PC-3 (cell line): Measurements from ENCODE around the gene SOCS6.

Experiments used
- CTCF ChIP-seq: fragments of 300-600 bp; sonication (generic); conservative IDR thresholded peaks from 2 replicates; pipeline ENCODE4 v1.5.1; 2017; ENCODE audit warnings: antibody characterized with exemption, low read depth, mild to moderate bottlenecking, low read length
- EZH2phosphoT487 ChIP-seq: fragments of 300-600 bp; sonication (generic); IDR thresholded peaks from 2 replicates; pipeline ENCODE4 v1.6.1; 2018; ENCODE audit warnings: mild to moderate bottlenecking, antibody characterized with exemption, low read length, borderline replicate concordance

- TF ChIP-seq CTCF (no peak), EZH2phosphoT487 (no peak)
Measured at GRCh38 chr18:70349316-70349715, 60.5 kb downstream of the SOCS6 start.
